Mesangial cell (primary cell): ENCODE data around the gene SNX2. TPM values are rescaled to one million over a fixed set of nuclear protein-coding genes. Genes with fewer than 3 reads are reported as not detected.

ENCODE experiments used
- total RNA-seq: library from RNA; depleted of rRNA; stranded (reverse); fragments of >200 nt; gene quantifications from 2 replicates; pipeline ENCODE4 v1.2.3, GENCODE V29; 2015

SNX2 gene
- 26.4 and 36.5 TPM in 2 replicates for total RNA-seq

DNA sequence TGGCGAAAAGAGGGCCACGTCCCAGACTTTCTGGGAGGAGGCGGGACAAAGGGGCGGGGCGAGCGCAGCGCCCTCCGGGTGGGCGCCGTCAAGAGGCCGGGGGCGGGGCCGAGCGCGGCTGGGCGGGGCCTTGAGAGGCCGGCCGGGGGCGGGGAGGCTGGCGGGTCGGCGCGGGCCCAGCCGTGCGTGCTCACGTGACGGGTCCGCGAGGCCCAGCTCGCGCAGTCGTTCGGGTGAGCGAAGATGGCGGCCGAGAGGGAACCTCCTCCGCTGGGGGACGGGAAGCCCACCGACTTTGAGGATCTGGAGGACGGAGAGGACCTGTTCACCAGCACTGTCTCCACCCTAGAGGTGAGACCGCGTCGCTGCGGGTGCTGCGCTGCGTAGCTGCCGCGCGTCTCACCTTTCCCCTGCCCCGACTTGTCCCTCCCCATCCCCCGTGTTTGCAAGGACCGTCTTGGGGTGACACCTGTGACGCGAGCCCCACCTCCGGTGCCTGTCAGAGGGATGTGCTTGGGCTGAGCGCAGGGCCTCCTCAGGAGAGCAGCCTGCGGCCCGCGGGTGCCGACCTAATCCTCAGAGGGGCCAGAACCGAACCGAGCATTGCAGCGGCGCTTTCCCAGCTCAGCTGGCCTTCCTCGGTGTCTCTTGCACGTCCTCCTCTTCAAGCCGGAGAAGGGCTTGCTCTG is at the start of gene SNX2:
TSS of gene SNX2 (plus strand) at position 220 of the 689 bp plus-strand sequence. CDS start at position 244, 24 bp downstream.

GRCh38 chr5:122845229-122846050 is 70.6 kb downstream of the SNX2 start, which contains the start of gene SNX24:
Gene SNX24, plus strand, starts transcription at chr5:122845613. Its CDS starts 21 bp downstream, at chr5:122845634.

Other genes with a start within 250 kb of the SNX2 start
- gene SNX24, start 70.5 kb downstream of the SNX2 start, total RNA-seq = 16.5 and 17.3 TPM in 2 replicates